GM13977 (cell line): ENCODE measurements around the gene CC2D2B.
A peak's percentile ranks its signal among the peaks of the same experiment; 100 is the strongest.
"Not testable (repeated sequence)": the region's sequence is repeated elsewhere in the genome, so short reads cannot be mapped to it uniquely, and the experiment has no call there.

ENCODE experiments used
- DNase-seq: peaks from one replicate; pipeline ENCODE4 v3.0.0; 2012; ENCODE audit warnings: low spot score
- in situ Hi-C: fragments of 300-500 bp; cut with MboI; formaldehyde crosslinking; loops from one replicate; pipeline ENCODE4 v1.12.0; 2022; ENCODE audit warnings: low sequenced_read_pairs, low pct_unique_long_range_greater_than_20kb, mixed read lengths, inconsistent platforms; ENCODE audit not compliant: unreplicated experiment
- TF ChIP-seq, protein P1 (sequence below): IDR thresholded peaks from 2 replicates; pipeline ENCODE4 v1.5.1; 2012; ENCODE audit warnings: mild to moderate bottlenecking, control low read depth; ENCODE audit not compliant: insufficient read depth; ENCODE audit errors: extremely low read depth, missing control alignments

CC2D2B gene

DNA sequence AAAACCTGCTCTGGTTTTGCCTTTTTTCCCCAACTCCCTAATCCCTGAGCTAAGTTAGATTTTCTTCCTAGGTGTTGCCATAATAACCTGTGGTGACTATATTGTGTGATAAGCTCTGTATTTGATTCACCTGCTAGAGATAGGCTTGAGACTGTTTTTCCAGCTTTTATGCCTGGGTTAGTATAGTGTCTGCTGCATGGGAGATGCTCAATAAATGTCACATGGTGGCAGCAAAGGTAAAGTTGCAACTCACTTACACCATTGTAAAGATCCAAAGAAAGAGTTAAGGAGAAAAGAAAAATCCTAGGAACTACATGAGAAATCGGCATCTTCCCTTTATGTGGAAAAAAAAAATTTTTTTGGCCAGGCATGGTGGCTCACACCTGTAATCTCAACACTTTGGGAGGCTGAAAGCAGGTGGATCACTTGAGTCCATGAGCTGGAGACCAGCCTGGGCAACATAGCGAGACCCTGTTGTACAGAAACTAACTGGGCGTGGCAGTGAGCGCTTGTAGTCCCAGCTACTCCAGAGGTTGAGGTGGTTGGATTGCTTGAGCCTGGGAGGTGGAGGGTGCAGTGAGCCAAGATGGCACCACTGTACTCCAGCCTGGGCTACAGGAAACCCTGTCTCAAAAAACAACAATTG is 139.4 kb downstream of the CC2D2B start:
- in situ Hi-C loops = no loop called here

DNA sequence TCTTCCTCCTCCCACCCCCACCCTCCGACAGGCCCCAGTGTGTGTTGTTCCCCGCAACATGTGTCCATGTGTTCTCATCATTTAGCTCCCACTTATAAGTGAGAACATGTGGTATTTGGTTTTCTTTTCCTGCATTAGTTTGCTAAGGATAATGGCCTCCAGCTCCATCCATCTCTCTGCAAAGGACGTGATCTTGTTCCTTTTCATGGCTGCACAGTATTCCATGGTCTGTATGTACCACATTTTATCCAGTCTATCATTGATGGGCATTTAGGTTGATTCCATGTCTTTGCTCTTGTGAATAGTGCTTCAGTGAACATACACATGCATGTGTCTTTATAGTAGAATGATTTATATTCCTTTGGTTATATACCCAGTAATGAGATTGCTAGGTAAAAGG is 140.2 kb downstream of the CC2D2B start:
- DNase-seq, in situ Hi-C loops: not testable (repeated sequence)

More for the DNA sequence above, 139.4 kb downstream of the CC2D2B start:
- TF ChIP-seq, protein P1, sequence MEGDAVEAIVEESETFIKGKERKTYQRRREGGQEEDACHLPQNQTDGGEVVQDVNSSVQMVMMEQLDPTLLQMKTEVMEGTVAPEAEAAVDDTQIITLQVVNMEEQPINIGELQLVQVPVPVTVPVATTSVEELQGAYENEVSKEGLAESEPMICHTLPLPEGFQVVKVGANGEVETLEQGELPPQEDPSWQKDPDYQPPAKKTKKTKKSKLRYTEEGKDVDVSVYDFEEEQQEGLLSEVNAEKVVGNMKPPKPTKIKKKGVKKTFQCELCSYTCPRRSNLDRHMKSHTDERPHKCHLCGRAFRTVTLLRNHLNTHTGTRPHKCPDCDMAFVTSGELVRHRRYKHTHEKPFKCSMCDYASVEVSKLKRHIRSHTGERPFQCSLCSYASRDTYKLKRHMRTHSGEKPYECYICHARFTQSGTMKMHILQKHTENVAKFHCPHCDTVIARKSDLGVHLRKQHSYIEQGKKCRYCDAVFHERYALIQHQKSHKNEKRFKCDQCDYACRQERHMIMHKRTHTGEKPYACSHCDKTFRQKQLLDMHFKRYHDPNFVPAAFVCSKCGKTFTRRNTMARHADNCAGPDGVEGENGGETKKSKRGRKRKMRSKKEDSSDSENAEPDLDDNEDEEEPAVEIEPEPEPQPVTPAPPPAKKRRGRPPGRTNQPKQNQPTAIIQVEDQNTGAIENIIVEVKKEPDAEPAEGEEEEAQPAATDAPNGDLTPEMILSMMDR = peak; percentile 16
- peak; percentile 12 for DNase-seq

DNA sequence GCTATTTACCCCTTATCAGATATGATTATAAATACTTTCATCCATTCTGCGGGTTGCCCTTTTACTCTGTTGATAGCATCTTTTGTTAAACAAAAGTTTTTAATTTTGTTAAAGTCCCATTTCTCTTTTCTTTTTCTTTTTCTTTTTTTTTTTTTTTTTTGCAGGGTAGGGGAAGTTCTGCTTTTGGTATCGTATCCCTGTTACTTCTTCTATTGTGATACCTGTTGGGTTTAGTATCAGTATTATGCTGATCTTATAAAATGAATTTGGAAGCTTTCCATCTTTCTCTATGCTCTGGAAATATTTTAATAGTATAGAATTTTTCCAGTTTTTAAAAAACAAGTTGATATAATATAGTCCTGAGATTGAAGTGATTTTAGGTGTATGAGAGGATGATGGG is 141.6 kb downstream of the CC2D2B start:
- in situ Hi-C loops = no loop called here
- TF ChIP-seq, protein P1 = no peak
- no peak for DNase-seq

DNA sequence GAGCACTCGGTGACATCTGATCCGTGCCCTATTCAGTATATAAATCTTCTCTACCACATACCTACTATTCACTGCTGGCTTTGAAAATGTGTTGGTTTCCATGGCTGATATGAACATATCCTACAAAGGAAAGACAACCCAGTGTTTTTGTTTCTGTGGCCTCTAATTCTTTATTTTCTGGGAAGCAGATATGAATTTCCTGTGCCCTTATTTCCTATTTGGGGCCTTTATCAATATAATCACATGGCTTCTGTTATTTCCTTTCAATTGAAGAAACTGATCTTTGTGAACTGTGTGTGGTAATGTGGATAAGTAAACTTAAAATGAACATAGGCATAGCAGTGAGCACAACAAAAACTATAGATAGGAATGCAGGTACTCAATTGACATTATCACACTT is 146.2 kb downstream of the CC2D2B start:
- DNase-seq = no peak
- in situ Hi-C loops = no loop called here
- TF ChIP-seq, protein P1 = no peak

DNA sequence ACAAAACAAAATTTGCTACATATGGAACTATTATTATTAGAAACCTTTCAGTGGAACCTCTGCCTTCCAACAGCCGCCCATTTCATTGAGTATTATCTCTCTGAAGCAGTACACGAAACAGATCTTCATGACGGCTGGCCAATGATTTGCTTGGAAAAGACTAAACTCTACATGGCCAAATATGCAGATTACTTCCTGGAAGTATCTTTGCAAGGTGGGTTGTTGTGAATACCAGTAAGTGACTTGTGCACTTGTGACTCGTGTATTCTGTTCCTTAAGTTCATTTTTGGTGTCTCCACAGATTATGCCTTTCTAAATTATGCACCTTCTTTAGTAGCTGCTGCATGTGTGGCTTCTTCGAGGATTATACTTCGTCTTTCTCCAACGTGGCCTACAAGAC is 149.0 kb downstream of the CC2D2B start:
- DNase-seq = no peak
- TF ChIP-seq, protein P1 = no peak
- in situ Hi-C loops = no loop called here

DNA sequence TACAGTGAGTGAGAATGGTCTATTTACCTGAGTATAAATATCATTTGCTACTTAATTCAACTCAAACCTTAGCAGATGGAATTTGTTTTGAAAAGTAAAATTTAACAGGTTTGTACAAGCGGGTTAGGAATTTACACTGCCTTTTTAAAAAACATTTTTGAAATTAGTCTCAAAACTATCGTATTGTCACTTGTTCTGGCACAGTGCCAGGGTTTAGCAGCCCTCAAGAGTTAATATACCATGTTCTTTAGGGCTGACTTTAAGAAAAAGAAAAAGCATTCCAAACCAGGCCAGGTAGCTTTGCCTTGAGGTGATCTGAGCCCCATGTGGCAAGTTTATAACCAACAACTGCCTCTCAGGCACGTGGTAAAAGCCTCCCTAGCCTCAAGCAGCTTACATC is 153.5 kb downstream of the CC2D2B start:
- TF ChIP-seq, protein P1 = no peak
- DNase-seq = no peak
- in situ Hi-C loops = no loop called here

DNA sequence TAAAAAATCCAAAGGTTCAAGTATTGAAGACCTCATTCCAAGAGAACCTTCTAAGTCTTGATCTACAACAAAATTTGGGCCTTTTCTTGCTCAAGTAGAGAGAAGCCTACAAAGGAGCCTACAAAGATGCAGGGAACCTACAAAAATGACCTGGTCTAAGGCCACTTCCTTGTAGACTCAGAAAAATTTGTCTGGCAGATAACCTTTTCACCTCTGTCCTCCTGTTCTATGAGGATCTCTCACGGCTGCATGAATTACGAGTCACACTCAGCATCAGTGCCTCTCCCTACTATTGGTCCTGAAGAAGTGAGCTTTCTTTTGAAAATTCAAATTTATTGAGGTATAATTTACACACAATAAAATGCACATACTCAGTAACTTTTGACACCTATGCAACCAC is 164.9 kb downstream of the CC2D2B start:
- no peak for DNase-seq
- TF ChIP-seq, protein P1 = no peak
- in situ Hi-C loops = no loop called here
